NCI-H2196 (cell line): ENCODE results near the gene MT1X.
A peak's percentile ranks its signal among the peaks of the same experiment; 100 is the strongest.

Experiments
- DNase-seq: peaks from one replicate; lab custom pipeline; 2025; ENCODE audit not compliant: unreplicated experiment; lab: John Stamatoyannopoulos, UW

The MT1X gene

DNA sequence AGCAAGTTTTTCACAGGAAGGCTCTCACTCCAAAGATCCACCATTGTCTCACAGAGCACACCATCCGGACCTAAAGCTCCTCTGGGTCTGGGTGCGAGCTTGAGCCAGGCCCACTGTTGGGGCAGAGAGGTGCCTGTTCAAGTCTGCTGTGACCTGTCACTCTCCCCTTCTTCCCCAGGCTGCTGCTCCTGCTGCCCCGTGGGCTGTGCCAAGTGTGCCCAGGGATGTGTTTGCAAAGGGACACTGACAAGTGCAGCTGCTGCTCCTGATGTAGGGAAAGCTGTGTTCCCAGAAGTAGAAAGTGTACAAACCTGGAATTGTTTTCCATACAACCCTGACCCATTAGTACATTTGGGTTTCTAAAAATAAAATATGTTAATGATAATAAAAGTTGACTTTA, 4.8 kb upstream of the MT1X start:
- no peak for DNase-seq

GRCh38 chr16:56679078-56679730, 3.1 kb upstream of the MT1X start:
- DNase-seq: no peak

DNA sequence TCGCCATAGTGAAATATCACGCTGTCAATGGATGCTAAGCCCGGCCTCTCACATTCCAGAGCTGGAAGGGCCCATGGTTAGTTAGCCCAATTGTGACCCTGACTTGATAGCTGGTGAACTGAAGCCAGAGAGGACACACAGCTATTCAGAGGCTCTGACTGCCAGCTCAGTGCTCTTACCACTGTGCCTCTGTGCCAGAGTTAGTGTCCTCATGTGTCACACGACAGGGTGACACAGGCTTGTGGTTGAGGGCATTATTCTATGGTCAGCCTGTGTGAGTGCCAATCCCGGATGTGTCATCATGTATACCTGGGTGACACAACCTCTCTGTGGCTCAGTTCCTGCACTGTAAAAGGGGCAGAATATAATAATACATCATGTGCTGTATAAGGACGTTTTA, 2.5 kb upstream of the MT1X start:
- DNase-seq: no peak

GRCh38 chr16:56682703-56683397, 580 bp downstream of the MT1X start:
- no peak for DNase-seq

DNA sequence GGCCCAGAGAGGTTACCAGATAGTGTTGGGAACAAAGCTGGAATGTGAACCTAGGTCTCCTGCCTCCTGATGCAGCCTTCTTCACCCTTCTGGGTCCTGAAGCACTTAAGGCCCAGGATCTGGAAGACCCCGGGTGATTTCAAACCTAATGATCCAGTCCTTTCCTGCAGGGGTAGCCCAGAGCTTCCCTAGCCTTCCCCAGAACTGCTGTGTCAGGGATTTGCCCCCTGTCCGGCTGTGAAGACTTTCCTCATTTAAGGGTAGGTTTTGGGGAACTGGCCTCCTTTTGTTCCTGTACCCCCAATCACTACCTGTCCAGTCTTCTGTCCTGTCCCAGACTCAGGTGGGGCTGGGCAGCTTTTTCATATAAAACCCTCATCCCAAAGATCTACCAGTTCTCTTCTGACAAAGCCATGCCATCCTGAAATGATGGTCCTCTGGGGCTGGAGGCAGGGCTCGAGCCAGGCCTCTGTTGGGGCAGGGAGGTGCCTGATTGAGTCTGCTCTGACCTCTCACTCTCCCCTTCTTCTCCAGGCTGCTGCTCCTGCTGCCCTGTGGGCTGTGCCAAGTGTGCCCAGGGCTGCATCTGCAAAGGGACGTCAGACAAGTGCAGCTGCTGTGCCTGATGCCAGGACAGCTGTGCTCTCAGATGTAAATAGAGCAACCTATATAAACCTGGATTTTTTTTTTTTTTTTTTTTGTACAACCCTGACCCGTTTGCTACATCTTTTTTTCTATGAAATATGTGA, 1.3 kb downstream of the MT1X start:
- no peak for DNase-seq

DNA sequence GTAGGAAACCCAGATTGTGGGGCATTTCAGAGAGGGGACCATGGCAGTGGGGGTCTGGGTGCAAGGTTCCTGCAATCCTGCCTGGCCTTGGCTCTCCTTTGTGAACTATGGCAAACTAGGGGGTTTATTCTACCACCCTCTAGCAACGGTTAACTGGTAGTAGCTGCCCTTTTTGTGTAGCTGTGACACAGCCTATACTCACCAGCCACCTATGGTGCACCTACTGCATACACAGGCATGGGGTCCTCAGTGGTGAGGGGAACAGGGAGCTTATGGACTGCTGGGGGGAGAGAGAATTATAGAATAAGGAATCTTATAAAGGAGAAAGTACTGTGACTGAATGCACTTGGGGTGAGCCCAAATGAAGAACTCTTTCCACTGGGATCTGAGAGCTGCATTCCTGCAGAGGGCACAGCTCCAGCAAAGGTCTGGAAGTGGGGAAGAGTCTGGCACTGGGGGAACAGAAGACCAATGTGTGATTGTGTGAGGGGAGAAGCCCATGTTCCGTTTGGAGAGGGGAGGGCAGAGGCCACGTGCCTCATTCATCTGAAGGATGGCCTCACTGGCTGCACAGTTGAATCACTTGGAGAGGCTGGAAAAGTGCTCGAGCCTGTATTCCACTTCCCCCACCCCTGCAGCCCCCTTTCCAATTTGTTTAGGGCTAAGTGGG, 2.1 kb downstream of the MT1X start:
- no peak for DNase-seq

GRCh38 chr16:56684926-56685590, 2.8 kb downstream of the MT1X start:
- no peak for DNase-seq

- DNase-seq: no peak
Measured at GRCh38 chr16:56686758-56687157, 4.5 kb downstream of the MT1X start.

DNA sequence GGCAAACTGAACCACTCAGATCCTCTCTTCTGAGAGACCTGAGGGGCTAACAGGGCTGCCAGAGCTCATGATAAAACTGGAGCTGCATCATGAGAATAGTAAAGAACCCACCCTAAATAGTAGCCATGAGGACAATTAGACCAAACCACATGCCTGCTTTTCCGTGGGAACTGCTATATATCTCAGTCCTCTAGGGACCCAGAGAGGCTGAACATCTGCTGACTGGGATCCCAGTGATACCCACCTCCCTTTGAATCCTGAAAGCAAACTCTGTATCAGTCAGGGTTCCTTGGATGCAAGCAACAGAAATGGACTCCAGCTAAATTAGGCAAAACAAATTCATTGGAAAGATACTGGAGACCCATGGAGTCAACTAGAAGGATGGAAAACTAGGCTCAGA, 6.5 kb downstream of the MT1X start:
- DNase-seq: no peak

DNA sequence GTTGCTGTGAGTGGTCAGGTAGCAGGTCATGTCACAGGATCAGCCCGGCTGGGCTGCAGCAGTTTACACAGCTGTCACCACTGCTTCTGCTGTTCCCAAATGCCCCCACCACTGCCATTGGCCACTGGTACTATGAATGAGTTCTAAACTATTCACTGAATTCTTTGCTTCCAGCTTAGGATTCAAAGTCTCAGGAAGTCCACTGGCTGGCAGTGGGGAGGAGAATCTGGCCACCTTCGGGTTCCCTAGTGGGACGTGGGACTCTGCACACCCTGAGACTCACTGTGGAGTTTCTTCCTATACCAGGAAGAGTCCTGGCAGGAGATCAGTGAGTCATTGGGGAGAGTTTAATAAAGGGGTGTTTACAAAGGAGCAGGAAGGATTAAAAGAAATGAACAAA, 6.9 kb downstream of the MT1X start:
- DNase-seq: no peak

DNA sequence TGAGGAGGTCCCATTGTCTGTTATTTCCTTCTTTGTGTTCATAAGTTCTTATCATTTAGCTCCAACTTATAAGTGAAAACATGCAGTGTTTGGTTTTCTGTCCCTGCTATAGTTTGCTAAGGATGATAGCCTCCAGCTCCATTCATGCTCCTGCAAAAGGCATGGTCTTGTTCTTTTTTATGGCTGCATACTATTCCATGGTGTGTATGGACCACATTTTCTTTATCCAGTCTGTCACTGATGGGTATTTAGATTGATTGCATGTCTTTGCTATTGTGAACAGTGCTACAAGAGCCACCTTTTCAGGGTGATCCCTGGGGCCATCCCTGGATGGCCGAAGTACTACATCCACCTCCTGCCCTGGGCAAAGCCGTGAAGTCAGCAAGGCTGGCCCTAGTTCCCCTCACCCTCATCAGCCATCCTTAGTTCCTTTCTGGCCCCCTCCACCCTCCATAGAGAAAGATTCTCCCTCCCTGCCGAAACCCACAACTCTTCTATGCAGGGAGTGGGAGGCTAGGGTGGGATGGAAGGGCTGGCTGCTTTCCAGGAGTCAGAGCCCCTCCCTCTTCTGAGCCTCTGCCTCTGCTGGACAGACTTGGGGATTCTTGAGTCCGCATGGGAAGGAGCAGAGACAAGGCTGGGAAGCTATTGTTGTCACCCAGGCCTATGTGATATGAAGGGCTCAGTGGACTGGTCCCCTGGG, 8.3 kb downstream of the MT1X start:
- DNase-seq: no peak

DNA sequence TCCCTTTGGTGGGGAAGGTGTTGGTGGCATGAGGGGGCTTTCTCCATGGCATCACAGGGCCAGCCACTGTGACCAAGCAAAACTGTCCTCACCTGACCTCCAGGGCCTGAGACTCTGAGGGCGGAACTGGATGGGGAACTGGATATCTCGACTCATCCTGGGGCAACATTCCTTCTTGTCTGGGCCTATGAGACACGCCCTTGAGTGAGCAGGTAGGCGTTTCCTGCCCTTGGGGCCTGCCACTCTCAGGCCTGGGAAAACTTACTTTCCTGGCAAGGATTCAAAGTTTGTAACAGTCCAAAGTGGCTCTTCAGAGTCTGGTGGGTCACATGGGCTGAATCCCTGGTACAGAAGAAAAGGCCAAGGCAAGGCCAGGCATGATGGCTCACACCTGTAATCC, 9.6 kb downstream of the MT1X start:
- peak; percentile 14 for DNase-seq

- no peak for DNase-seq
Measured at GRCh38 chr16:56695246-56695645, 13.0 kb downstream of the MT1X start.

GRCh38 chr16:56697456-56698155, 15.3 kb downstream of the MT1X start:
- DNase-seq: no peak

- DNase-seq: no peak
Measured at GRCh38 chr16:56700195-56700594, 17.9 kb downstream of the MT1X start.

GRCh38 chr16:56700631-56701030, 18.4 kb downstream of the MT1X start:
- DNase-seq: no peak

GRCh38 chr16:56701534-56701933, 19.3 kb downstream of the MT1X start:
- no peak for DNase-seq

- DNase-seq: no peak
Measured at GRCh38 chr16:56702836-56703235, 20.6 kb downstream of the MT1X start.

GRCh38 chr16:56708525-56709442, 26.5 kb downstream of the MT1X start:
- DNase-seq: no peak
